Prostate gland (tissue), 2 donors: ENCODE measurements around the gene OR3A1.
"Not testable (repeated sequence)": the region's sequence is repeated elsewhere in the genome, so short reads cannot be mapped to it uniquely, and the experiment has no call there.

Source experiments
- CTCF ChIP-seq, 4 experiments: fragments of 200-600 bp in 2 of 4; fragments of 450-650 bp in 2 of 4; sonication (generic) in 2 of 4; IDR thresholded peaks; 1 replicate in 3 of 4; 2 replicates in 1 of 4; pipeline ENCODE4 v1.5.1; 2016 to 2019; ENCODE audit warnings: antibody characterized with exemption in 4 of 4, mild to moderate bottlenecking in 2 of 4, moderate library complexity in 2 of 4
- POLR2A ChIP-seq: fragments of 450-650 bp; IDR thresholded peaks from one replicate; pipeline ENCODE4 v1.6.1; 2016; ENCODE audit warnings: antibody characterized with exemption, mild to moderate bottlenecking
- POLR2AphosphoS5 ChIP-seq: sonication (generic); formaldehyde crosslinking; IDR thresholded peaks from one replicate; pipeline ENCODE4 v1.6.1; 2017; ENCODE audit warnings: antibody characterized with exemption

- not testable (repeated sequence) for TF ChIP-seq CTCF (IDR thresholded peaks at IDR 0.05); POLR2AphosphoS5; POLR2A
These were observed 4.6 kb downstream of the OR3A1 start for GRCh38 chr17:3293548-3293947.
